Stimulated activated CD8-positive, alpha-beta memory T cell treated with anti-CD3 and anti-CD28 coated beads, Interleukin-12 subunit alpha, Interleukin-12 subunit beta, amount 100 ng/mL, for 24 hours (primary cell): Measurements from ENCODE around the gene ABR.
"Not testable (repeated sequence)": the region's sequence is repeated elsewhere in the genome, so short reads cannot be mapped to it uniquely, and the experiment has no call there.

Experiments used
- DNase-seq: peaks from one replicate; pipeline ENCODE4 v3.0.0-alpha.2; 2020; ENCODE audit errors: extremely low read depth

ABR gene

GRCh38 chr17:1047879-1048470, 131.8 kb downstream of the ABR start:
- DNase-seq: no peak

DNA sequence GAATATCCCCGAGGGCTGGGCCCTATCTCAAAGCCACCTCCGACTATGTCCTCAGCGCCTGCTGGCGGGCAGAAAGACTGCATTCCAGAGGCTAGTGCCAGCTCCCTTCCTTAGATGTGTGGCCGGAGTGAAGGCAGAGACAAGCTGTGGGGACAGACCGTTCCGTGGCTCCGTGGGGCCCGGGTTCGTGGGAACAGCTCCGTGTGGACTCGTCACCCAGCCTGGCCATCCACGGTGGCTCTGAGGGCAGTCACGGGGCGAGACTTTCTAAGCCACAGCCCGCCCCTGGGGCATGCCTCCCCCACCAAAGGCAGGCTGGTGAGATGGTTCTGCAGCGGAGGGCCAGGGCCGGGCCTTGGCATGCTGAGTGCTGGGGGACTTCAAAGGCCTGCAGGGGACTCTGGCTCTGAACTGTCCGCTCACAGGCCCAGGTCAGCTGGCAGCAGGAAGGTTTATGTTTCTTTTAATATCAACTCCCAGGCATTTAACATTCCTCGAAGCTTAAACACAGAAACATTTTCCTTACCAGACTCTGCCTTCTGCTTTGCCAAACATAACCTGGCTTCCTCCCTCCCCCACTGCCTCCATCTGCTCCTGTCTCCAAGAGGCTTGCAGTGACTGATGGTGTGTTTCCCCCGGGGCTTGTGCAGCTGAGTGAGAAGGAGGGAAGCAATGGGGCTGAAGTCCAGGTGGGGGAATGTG, 132.5 kb downstream of the ABR start:
- no peak for DNase-seq

DNA sequence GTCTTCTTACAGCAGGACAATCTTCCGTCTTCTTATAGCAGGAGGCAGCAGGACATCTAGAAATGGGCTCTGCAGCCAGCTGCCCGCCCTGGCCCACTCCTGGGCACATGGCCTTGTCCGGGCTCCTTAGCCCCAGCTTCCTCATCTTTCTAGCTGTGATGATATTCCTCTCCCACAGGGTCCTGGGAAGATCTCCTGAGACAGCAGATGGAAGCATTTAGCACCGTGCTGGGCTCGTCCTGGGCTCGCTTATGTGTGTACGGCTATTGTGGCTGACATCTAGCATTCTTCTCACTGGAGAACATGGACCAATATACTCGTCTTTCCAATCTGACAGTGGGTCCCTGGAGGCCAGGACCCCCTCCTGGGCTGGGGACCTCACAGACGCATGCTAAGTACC, 134.3 kb downstream of the ABR start:
- no peak for DNase-seq

DNA sequence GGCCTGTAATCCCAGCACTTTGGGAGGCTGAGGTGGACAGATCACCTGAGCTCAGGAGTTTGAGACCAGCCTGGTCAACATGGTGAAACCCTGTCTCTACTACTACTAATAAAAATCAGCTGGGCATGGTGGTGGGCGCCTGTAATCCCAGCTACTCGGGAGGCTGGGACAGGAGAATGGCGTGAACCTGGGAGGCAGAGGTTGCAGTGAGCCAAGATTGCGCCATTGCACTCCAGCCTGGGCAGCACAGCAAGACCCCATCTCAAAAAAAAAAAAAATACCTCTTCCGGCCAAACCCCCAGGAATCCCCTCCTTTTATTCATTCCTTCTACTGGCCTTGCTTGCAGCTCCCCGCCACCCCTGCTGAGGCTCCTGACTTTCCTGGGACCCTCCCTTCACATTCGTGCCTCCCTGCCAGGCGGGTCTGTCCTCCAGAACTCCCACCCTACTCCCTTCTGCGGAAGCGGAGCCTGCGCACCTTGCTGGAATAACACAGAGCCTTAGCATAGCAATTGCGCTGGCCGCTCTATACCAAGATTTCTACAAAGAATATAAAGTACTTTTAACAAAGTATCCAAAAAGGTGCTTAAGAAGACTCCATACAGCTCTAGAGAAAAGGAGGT, 135.3 kb downstream of the ABR start:
- not testable (repeated sequence) for DNase-seq

- DNase-seq: no peak
Measured at GRCh38 chr17:1043601-1044251, 136.1 kb downstream of the ABR start.

GRCh38 chr17:1042486-1042885, 137.3 kb downstream of the ABR start:
- DNase-seq: no peak

DNA sequence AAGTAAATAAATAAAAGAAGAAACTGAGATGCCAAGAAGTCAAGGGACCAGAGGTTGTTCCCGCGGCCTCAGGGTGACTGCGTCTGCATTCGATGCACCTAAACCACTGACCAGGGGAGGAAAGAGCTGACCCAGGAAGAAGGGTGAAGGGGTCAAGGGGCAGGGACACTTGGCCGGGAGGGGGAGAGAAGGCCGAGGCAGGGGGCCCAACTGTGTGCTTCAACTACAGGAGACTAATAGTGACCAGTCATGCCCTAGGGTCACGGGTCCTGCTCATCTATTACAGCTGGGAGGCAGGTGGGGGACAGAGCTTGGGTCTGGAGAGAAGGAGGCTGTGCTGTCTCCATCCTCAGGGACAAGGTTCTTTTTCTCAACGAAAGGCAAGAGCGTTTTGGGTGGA, 138.0 kb downstream of the ABR start:
- no peak for DNase-seq

- DNase-seq: no peak
Measured at GRCh38 chr17:1040216-1040600, 139.6 kb downstream of the ABR start.

- DNase-seq: no peak
Measured at GRCh38 chr17:1039511-1040215, 140.1 kb downstream of the ABR start.

GRCh38 chr17:1039123-1039507, 140.7 kb downstream of the ABR start:
- no peak for DNase-seq

DNA sequence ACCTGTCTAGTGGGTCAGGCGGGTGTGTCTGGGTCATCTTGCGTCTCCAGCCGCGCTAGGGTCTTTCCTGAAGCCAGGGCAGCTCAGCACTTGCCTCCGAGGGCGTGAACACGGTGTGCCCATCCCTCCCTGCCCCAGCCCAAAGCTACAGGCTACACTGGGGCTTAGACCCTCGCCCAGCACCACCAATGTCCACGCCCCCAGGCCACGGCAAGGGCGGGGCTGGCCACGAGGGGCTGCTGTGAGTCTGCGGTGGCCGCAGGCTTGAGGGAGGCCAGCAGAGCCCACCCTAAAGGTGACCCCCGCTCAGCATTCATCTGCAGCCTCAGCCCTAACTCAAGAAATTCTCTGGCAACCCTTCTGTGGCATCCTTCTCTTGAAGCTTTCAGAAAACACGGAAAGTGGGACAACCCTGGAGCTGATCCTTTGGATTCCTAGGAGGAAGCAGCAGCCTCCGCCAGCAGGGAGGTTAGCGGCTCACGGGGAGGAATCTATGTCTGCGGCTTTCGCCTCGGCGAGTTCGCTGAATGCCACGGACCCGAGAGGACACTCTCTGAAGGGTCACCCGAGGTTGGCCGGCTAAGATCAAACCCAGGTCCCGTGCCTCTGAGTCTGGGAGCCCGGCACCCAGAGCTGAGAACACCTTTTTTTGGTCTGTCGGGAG, 141.2 kb downstream of the ABR start:
- DNase-seq: no peak

GRCh38 chr17:1037238-1037879, 142.4 kb downstream of the ABR start:
- no peak for DNase-seq

- DNase-seq: no peak
Measured at GRCh38 chr17:1036845-1037237, 142.9 kb downstream of the ABR start.

DNA sequence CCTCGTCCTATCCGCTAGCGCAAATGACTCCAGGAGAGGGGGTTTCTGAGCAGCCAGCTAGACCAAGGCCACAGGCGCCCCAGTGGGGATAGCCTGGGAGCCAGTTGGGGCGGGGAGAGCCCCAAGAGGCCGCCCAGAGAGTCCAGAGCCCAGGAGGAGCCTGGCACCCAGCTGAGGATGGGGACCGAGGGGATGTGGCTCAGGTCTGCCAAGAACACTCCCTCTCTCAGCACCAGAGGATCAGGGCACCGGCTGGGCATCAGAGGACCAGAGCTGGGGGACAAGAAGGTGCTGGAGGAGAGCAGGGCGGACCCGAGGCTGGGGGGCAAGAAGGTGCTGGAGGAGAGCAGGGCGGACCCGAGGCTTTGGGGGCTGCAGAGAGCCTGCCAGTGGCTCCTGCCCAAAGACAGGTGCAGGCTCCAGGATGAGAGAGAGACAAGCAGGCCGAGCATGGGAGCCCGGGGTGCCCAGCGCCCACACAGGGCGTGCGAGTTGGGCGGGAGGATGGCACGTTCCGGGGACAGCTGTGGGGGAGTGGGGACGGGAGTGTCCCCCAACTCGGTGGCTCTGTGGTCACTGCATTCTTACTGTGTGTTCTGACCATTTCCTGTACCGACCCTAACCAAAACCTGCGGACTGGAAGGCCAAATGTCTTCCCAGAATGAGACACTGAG, 143.5 kb downstream of the ABR start:
- no peak for DNase-seq

- DNase-seq: no peak
Measured at GRCh38 chr17:1035546-1036170, 144.1 kb downstream of the ABR start.

GRCh38 chr17:1034652-1035210, 145.1 kb downstream of the ABR start:
- DNase-seq: no peak

GRCh38 chr17:1033503-1033902, 146.3 kb downstream of the ABR start:
- DNase-seq: no peak

DNA sequence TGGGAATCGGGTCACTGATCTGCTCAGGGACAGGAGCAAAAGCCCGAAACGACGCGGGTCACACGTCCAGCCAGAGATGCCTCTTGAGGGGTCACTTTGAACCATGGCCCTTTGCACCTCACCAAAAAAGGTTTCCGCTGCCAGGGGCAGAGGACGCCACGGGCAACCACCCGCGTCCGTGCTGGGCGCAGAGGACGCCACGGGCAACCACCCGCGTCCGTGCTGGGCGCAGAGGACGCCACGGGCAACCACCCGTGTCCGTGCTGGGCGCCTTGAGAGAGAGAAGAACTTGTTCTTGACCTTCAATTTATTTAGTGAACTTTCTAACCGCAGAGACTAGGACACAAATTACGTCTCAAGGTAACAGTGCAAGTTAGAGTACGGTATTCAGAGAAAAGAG, 147.4 kb downstream of the ABR start:
- no peak for DNase-seq

- DNase-seq: no peak
Measured at GRCh38 chr17:1031711-1032110, 148.1 kb downstream of the ABR start.
